Progenitor cell of endocrine pancreas (in vitro differentiated cells): ENCODE results near the gene KSR1. TPM values are rescaled to one million over a fixed set of nuclear protein-coding genes. Genes with fewer than 3 reads are reported as not detected.
"Not testable (repeated sequence)": the region's sequence is repeated elsewhere in the genome, so short reads cannot be mapped to it uniquely, and the experiment has no call there.

Experiments used
- DNase-seq: peaks from one replicate; pipeline ENCODE4 v3.0.0; 2021; ENCODE audit warnings: low spot score; ENCODE audit not compliant: unreplicated experiment
- H3K27ac Mint-ChIP-seq: 2 replicates; pipeline ENCODE4 v1.8.0; 2021; ENCODE audit warnings: mild to moderate bottlenecking, moderate library complexity, mixed read lengths
- H3K27me3 Mint-ChIP-seq: 2 replicates; pipeline ENCODE4 v1.8.0; 2021; ENCODE audit warnings: mixed read lengths
- H3K36me3 Mint-ChIP-seq: 2 replicates; pipeline ENCODE4 v1.8.0; 2022; ENCODE audit warnings: mixed read lengths; ENCODE audit not compliant: insufficient read depth
- H3K4me1 Mint-ChIP-seq: 2 replicates; pipeline ENCODE4 v1.8.0; 2021; ENCODE audit warnings: low read depth, mixed read lengths
- H3K4me3 Mint-ChIP-seq: 2 replicates; pipeline ENCODE4 v1.8.0; 2021; ENCODE audit warnings: low read depth, mild to moderate bottlenecking, moderate library complexity, mixed read lengths
- H3K9me3 Mint-ChIP-seq: 2 replicates; pipeline ENCODE4 v1.8.0; 2021; ENCODE audit warnings: low read depth, mixed read lengths
- CTCF ChIP-seq: fragments of 200-600 bp; sonication (generic); IDR thresholded peaks from one replicate; pipeline ENCODE4 v1.5.0; 2021; ENCODE audit warnings: antibody characterized with exemption, mild to moderate bottlenecking; ENCODE audit not compliant: unreplicated experiment
- total RNA-seq: library from RNA; stranded (reverse); gene quantifications from 2 replicates; pipeline ENCODE4 v1.2.1, GENCODE V29; 2021

The KSR1 gene
- total RNA-seq, 1 donor from 2014 or later: 70.1 TPM

DNA sequence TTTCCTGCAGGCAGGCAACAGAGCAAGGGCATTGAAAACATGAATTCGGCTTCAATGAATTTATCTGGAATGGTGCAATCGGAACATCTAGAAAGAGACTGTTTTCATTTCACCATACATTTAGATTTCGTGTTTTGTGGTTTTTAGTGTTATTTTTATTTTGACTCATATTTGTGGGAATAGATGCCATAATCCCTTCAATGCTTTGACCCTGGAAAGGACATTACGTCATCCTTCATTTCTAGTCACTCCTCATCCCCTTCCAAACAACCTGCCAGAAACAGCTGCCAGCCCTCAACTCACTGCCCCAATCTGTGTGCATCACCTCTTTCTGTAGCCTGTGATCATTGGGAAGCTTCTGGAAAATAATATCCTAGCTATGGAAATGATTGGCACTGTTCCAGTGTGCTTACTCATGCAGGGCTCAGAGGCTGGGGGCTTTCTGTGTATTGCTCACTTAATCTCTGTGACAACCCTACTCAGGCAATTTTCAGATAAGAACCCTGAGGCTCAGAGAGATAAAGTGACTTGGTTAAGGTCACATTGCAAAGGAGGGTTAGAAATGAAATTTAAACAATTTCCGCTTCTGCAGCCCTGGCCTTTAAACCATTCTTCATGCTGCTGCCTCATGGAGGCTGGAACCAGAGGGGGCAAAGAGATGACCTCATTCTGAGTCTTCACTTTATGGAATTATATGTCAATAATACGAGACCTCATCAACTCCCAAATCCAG is 9.5 kb upstream of the KSR1 start:
- Mint-ChIP-seq H3K9me3 (no peaks in the 10 kb centered on the region), H3K36me3 (no peaks in the 10 kb centered on the region), H3K27ac (no peak overlapping the region), H3K4me1 (no peaks in the 10 kb centered on the region), H3K27me3 (peaks cover 12% of the 10 kb centered on the region), H3K4me3 (no peak overlapping the region)
- DNase-seq: no peak
- TF ChIP-seq CTCF: no peak

DNA sequence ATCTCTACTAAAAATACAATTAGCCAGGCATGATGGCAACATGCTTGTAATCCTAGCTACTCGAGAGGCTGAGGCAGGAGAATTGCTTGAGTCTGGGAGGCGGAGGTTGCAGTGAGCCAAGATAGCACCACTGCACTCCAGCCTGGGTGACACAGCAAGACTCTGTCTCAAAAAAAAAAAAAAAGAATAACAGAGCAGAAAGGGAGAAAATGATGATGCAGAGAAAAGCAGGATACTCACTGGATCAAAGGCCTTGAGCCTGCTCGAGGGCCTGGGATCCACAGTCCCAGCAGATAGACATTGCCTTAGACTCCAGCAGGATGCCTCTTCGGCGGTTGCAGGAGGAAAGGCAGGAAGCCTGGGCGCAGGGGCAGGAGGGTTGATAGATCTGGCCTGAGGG is 7.7 kb upstream of the KSR1 start:
- peaks cover 12% of the 10 kb centered on the region for H3K27me3 Mint-ChIP-seq
- not testable (repeated sequence) for DNase-seq, H3K4me3 Mint-ChIP-seq, H3K36me3 Mint-ChIP-seq, H3K4me1 Mint-ChIP-seq, H3K9me3 Mint-ChIP-seq, H3K27ac Mint-ChIP-seq

- Mint-ChIP-seq H3K4me1 (no peaks in the 10 kb centered on the region), H3K36me3 (no peaks in the 10 kb centered on the region), H3K27ac (no peak overlapping the region), H3K9me3 (no peaks in the 10 kb centered on the region), H3K4me3 (no peak overlapping the region), H3K27me3 (peaks cover 12% of the 10 kb centered on the region)
- TF ChIP-seq CTCF: no peak
- DNase-seq: no peak
Observed at GRCh38 chr17:27449541-27449940, 6.7 kb upstream of the KSR1 start.

DNA sequence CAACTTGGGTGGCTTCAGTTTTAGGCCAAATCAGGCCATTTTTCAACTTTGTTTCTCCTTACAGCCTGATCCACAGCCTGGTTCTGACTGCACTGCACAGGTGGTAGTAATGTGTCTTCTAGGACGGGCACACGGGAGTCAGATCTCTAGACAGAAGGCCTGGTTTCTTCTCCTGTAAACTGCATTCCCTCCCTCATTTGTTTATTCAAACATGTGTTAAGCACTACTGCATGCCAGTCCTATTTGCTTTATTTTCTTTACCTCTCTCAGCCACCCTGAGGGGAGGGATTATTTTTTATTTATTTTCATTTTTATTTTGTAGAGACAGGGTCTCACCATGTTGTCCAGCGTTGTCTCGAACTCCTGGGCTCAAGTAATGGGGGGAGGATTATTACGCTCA is 6.3 kb upstream of the KSR1 start:
- H3K27ac Mint-ChIP-seq: no peak overlapping the region
- H3K4me1 Mint-ChIP-seq: no peaks in the 10 kb centered on the region
- DNase-seq: no peak
- H3K4me3 Mint-ChIP-seq: no peak overlapping the region
- no peaks in the 10 kb centered on the region for H3K36me3 Mint-ChIP-seq
- no peak for TF ChIP-seq CTCF
- no peaks in the 10 kb centered on the region for H3K9me3 Mint-ChIP-seq
- H3K27me3 Mint-ChIP-seq: peaks cover 14% of the 10 kb centered on the region

GRCh38 chr17:27450416-27450815 is 5.8 kb upstream of the KSR1 start:
- Mint-ChIP-seq H3K27me3 (peaks cover 15% of the 10 kb centered on the region), H3K27ac (peak overlapping the region; percentile 12), H3K4me3 (no peak overlapping the region), H3K9me3 (no peaks in the 10 kb centered on the region), H3K36me3 (no peaks in the 10 kb centered on the region), H3K4me1 (peaks cover 4% of the 10 kb centered on the region)
- no peak for DNase-seq
- no peak for TF ChIP-seq CTCF

DNA sequence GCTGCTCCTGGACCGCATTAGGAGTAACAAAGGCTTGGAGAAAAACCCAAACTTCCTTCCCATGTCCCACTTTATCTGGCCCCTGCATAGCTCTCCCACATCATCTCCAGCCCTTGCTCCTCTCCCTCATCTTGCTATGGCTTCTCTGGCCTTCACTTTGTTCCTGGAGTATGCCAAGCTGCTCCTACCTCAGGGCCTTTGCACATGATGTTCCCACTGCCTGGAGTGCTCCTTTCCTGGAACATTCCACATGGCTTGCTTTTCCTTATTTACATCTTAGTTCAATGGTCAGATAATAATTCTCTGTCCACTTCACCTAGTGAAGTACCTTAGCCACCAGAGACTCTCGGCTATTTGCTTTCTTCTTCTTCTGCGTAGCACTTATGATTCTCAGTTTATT is 4.3 kb upstream of the KSR1 start:
- H3K4me3 Mint-ChIP-seq: no peak overlapping the region
- H3K4me1 Mint-ChIP-seq: peaks cover 4% of the 10 kb centered on the region
- no peak for DNase-seq
- TF ChIP-seq CTCF: no peak
- no peak overlapping the region for H3K27ac Mint-ChIP-seq
- H3K9me3 Mint-ChIP-seq: no peaks in the 10 kb centered on the region
- H3K36me3 Mint-ChIP-seq: no peaks in the 10 kb centered on the region
- H3K27me3 Mint-ChIP-seq: peaks cover 9% of the 10 kb centered on the region
